Measurements from ENCODE around the gene HRH1.
A peak's percentile ranks its signal among the peaks of the same experiment; 100 is the strongest.
"Not testable (repeated sequence)": the region's sequence is repeated elsewhere in the genome, so short reads cannot be mapped to it uniquely, and the experiment has no call there.

Gene HRH1

DNA sequence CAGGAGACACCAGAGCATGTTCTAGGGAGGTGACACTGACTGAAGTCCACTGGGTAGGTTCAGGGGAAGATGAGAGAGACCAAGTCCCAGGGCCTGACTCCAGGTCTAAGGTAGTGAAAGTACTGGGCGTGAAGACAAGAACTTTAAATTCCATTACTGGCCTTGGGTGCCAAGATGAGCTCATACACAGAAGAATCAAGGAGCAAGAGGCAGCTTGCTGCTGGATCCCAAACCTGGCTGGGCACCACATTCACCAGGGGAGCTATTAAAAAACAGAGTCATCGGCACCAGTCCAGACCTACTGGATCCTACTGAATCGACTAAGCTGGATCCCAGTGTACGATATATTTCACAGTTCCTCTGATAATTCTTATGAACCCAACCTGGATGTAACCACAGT, 75.8 kb downstream of the HRH1 start:
- DNase-seq (ENCODE audit: extremely low spot score, insufficient read length, low read depth) (no peak), FAIRE-seq (no peak)

DNA sequence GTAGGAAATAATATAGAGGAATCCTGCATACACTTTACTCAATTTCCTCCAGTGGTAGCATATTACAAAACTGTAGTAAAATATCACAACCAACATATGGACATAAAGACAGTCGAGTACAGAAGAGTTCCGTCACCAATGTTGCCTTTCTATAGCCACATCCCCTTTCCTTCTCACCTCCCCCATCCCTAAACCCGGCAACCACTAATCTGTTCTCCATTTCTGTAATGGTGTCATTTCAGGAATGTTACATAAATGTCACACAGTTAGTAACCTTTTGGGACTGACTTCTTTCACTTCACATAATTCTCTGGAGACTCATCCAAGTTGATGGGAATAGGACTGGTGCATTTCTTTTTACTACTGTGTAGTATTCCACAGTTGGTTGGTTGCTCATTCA, 76.5 kb downstream of the HRH1 start:
- DNase-seq (ENCODE audit: extremely low spot score, insufficient read length, low read depth) (no peak), FAIRE-seq (no peak)

DNA sequence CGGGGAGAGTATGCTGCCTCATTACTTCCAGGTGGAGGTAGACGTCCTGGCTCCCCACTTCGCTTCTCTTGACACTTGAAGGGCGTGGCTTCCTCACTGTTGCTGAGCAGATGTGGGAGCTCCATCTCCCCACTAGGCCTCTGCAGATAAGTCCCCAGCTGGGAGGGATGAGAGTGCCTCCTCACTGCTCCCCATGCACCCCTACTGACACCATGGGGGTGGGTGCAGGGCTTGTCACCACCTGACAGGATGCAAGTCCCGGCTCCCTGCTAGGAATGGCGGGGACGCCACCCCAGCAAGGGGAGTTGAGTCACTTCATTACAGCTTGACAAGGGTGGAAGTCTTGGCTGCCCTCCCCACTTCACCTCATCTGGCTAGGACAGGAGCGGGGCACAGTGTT, 81.1 kb downstream of the HRH1 start:
- no peak for DNase-seq (ENCODE audit: extremely low spot score, insufficient read length, low read depth)
- no peak for FAIRE-seq

DNA sequence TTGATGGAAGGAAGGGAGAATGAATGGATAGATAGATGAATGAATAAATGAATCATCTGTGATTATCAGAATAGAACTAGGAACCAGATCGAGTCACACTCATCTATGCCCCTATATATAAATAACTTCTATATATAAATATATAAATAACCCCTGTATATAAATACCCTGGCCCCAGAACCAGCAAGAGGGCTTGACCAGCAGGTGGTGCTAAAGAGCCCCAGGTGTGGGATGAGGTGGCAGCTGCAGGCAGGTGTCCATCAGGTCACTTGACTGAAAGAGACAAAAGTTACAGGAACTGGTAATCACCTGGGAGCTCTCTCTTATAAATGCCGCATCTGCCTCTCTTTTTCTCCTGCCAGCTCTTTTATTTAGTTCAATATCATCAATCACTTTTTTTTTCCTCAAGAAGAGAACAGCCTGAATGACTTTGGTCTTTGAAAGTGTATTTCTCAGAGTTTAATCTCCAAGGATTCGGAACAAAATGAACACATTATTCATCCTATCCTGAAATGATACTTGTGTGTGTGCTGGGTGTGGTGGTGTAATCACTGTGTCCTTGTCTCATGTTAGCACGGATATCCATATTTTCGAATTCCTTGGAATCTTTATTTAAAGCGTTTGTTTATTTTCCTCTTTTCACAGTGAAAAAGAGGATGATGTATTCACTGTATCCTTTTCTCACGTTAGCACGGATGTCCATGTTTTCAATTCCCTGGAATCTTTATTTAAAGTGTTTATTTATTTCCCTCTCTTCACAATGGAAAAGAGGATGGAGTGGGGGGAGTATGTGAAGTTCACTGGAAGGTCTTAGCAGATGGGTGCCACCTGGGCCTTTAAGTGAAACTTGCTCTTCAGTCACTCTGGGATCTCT, 82.5 kb downstream of the HRH1 start:
- peak; percentile 38 for DNase-seq (ENCODE audit: extremely low spot score, insufficient read length, low read depth)
- peak; percentile 33 for FAIRE-seq

DNA sequence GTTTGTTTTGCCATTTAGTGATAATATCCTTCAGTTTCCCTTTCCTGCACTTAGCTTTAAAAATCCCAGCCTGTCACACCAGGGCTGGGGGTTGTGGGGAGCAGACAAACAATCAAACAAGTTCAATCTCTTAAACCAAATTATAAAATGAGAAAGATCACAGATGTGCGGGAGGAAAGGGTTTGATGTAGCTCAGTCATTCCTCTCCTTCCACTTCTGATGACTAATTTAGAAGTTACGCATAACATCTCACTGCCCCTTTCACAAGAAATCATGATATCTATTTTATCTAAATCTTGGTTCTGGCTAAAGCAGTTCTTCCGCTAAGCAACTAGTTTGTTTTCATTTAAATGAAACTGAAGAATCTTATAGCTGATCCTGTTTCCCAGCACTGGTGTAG, 83.8 kb downstream of the HRH1 start:
- DNase-seq (ENCODE audit: extremely low spot score, insufficient read length, low read depth): no peak
- FAIRE-seq: no peak

DNA sequence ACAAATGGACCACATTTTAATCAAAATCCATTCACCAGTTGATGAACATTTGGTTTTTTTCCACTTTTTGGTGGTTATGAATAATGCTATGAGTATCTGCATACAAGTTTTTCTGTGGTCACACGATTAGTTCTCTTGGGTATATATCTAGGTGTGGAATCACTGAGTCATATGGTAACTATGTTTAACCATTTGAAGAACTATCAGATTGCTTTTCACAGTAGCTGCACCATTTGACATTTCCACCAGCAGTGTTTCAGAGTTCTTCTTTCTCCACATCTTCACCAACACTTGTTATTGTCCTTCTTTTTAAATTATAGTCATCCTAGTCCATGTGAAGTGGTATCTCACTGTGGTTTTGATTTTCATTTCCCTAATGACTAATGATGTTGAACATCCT, 84.6 kb downstream of the HRH1 start:
- FAIRE-seq (no peak), DNase-seq (ENCODE audit: extremely low spot score, insufficient read length, low read depth) (no peak)

DNA sequence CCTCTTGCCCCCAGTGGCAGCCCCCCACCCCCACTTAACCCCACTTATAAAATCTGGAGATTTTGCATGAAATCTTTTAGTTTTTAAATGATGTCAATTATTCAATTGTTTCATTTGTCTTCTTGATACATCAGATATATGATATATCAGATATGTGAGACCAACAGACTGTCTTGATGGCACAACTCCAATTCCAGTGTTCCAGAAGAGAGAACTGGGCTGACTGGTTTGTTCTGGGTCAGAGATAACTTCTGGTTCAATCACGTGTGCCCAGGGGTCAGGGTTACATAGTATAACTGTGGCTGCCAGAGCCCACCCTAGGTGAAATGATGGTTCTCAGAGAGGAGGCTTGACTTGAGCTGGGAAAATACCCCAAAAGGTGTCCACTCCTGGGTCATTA, 85.5 kb downstream of the HRH1 start:
- DNase-seq (ENCODE audit: extremely low spot score, insufficient read length, low read depth) (no peak), FAIRE-seq (no peak)

DNA sequence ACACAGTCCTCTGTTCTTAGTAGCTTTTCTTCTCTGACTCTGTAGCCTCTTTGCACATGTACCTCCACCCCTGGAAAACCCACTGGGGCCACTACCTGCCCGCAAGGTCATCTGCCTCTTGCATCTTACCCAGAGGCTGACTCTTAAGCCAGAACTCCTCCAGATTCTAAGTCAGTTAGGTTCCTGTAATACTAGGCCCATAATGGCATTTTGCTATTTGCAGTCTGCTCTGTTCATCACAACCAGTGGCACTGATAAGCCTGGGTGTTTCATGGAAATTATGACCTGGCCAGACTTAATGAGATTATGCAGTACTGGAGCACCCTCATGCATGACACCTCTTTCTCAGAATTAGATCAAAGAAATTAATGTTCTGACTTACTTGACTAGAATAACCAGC, 86.2 kb downstream of the HRH1 start:
- FAIRE-seq (no peak), DNase-seq (ENCODE audit: extremely low spot score, insufficient read length, low read depth) (no peak)

DNA sequence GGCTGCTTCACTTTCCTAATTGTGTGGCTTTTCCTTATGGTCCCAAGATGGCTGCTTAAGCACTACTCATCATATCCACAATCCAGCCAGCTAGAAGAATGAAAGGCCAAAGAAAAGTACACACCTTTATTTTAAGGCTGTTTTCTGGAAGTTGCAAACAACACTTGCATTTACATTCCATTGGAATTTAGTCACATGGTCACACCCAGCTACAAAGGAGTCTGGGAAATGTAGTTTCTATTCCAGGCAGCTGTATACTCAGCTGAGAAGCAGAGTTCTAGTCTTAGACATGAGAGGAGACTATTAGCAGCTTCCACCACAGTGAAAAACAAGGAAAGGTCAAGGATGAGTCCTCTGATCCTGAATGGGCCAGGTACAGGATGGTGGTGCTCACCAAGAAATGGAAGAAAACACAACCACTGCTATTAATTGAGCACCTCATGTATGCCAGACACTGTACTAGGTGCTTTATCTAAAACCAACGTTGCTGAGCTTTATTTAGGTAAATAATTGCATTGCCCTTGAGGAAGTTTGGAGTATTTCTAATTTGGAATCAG, 89.9 kb downstream of the HRH1 start:
- no peak for DNase-seq (ENCODE audit: extremely low spot score, insufficient read length, low read depth)
- FAIRE-seq: no peak

DNA sequence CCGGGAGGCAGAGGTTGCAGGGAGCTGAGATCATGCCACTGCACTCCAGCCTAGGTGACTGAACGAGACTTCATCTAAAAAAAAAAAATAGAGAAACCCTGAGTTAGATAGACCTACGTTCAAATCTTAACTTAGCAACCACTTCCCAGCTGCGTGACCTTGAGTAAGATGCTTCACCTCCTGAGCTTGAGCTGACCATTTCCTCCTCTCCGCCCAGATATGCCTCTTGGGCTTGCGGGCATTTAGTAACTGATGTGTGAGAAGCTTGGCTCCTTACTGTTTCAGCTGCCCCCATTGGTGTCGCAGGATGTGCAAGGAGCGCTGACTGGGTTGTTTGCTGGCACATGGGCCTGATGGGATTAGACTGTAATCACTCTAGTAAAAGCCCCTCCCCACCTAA, 91.0 kb downstream of the HRH1 start:
- DNase-seq (ENCODE audit: extremely low spot score, insufficient read length, low read depth) (no peak), FAIRE-seq (no peak)

DNA sequence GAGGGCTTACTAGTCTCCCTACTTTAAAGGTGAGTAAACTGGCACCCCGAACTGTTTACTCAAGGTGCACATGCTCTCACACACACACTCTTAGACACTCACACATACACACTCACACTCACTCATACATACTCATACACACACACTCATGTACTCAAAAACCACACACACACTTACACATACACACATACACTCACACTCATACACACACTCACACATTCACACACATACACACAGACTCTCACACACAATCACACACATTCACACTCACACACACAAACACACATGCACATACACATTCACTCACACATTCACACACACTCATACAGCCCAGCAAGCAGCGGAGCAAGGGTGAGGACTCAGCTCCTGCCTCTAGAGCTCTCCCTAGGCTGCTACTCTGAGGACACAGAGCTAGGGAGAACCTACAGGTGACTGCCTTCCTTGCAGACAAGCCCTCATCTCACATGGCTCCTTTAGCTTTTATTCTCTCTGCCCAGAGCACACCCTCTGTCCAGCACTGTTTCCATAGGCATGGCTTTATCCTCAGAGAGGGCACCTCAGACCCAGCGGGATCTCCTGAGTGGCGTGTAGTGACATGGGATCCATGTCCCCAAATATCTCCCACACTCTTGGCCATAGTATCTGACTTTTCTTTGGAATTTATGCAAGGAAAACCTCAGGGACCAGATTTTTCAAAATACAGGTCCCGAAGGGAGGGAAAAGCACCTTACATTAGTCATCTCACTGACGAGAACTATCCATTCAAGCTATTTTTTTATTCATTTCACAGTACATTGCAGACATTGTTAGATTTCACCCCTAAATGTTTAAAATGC, 91.8 kb downstream of the HRH1 start:
- no peak for FAIRE-seq
- no peak for DNase-seq (ENCODE audit: extremely low spot score, insufficient read length, low read depth)

DNA sequence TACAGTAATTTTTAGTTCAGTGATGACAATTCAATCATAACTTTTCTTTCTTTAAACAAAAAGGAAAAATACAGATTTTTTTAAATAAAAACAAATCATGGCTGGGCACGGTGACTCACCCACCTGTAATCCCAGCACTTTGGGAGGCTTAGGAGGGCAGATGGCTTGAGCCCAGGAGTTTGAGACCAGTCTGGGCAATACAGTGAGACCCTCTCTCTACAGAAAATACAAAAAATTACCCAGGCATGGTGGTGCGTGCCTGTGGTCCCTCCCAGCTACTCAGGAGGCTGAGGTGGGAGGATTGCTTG, 92.3 kb downstream of the HRH1 start:
- DNase-seq (ENCODE audit: extremely low spot score, insufficient read length, low read depth) (no peak), FAIRE-seq (no peak)

DNA sequence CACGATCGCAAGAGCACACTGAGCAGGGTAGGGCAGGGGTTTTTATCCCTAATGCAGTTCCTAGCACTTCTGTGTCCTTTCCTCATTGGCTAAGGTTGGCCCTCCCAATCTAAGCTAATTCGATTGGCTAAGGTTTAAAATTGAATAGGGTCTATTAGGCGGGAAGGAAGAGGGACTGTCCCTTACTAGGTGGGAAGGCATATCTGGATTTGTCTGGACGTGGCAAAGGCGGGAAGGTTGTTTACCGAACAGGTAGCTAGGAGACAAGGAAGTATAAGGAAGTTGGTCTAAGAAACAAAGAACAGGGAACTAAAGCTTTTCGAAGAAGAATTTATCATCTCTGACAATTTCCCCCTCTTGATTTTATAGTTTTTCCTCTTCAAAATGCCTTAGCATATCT, 93.1 kb downstream of the HRH1 start:
- no peak for DNase-seq (ENCODE audit: extremely low spot score, insufficient read length, low read depth)
- FAIRE-seq: no peak

DNA sequence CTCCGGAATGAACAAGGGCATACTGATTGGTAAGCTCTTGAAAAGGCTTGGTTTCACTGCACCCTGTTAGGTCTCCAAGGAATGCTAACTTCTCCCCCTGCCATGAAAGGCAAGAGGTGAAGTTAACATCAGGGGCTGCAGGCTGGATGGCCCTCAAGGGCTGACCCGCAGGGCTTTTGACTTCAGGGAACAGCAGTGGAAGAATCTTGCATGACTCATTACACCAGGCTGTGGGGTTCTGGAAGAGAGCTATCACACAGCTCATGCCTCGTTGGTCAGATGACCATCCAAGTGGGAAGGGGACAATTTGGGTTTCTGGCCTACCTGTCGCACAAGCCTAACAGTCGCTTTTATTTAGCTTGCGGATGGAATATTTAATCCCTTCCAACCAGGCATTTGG, 94.3 kb downstream of the HRH1 start:
- FAIRE-seq: no peak

DNA sequence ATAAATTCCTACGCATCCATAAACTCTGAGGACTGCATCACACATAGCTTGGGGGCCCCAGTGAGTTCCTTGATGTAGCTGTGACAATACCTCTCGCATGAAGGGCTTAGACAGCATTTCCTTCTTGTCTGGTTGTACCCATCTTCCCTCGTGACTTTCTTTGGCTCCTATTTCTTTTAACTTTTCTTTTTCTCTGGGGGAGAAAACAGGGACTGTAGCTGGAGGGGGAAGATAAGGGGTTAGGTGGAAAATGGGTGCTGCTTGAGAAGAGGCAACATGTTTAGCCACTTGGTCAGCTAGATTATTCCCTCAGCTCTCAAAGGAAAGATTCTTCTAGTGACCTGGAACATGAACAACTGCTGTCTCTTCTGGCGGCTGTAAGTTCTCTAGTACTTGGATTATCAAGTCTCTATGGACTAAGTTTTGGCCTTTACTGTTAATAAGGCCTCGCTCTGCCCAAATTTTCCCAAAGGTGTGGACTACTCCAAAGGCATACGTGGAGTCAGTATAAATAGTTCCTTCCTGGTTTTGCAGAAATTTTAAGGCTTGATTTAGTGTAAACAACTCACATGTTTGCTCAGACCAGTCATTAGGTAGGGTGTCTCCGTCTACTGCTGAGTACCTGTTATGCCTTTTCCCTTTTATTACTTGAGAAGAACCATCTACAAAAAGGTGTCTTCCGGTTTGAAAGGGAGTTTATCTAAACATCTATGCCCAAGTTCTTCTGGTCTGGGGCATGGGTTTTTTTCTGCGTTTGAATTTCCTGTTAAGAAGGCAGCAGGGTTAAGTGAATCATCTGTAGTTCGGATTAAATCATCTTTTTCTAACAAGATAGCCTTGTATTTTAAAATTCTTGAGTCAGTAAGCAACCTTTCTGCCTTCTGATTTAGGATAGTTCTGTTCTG, 96.9 kb downstream of the HRH1 start:
- no peak for DNase-seq (ENCODE audit: extremely low spot score, insufficient read length, low read depth)
- FAIRE-seq: no peak

More for the DNA sequence above, 94.3 kb downstream of the HRH1 start:
- DNase-seq (ENCODE audit: extremely low spot score, insufficient read length, low read depth): no peak

DNA sequence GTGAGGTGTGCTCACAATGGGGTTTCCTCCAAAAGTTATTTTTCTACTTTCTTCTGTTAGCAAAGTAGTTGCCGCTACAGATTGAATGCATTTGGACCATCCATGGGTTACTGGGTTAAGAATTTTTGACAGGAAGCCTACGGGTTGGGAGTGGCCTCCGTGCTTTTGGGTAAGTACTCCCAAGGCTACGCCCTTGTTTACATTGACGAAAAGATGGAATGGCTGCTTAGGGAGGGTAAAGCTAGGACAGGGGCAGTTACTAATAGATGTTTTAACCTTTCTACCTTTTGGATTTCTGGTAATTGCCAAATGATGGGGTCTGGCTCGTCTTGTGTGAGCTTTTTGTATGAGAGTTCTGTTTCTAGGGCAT, 97.5 kb downstream of the HRH1 start:
- FAIRE-seq (no peak), DNase-seq (ENCODE audit: extremely low spot score, insufficient read length, low read depth) (no peak)

DNA sequence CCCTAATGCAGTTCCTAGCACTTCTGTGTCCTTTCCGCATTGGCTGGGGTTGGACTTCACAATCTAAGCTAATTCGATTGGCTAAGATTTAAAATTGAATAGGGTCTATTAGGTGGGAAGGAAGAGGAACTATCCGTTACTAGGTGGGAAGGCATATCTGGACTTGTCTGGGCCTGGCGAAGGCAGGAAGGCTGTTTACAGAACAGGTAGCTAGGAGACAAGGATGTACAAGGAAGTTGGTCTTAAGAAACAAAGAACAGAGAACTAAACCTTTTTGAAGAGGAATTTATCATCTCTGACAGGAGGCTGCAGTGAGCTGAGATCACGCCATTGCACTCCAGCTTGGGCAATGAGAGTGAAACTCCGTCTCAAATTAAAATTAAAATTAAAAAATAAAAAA, 100.6 kb downstream of the HRH1 start:
- FAIRE-seq: no peak

DNA sequence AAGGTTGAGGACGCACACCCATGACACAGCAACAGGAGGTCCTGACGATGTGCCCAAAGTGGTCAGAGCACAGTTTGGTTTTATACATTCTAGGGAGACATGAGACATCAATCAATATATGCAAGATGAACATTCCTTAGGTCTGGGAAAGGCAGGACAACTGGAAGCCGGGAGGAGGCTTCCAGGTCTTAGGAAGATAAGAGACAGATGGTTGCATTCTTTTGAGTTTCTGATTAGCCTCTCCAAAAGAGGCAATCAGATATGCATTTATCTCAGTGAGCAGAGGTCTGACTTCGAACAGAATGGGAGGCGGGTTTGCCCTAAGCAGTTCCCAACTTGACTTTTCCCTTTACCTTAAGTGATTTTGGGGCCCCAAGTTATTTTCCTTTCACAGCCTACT, 101.2 kb downstream of the HRH1 start:
- FAIRE-seq; DNase-seq (ENCODE audit: extremely low spot score, insufficient read length, low read depth): not testable (repeated sequence)

More for the DNA sequence above, 100.6 kb downstream of the HRH1 start:
- DNase-seq (ENCODE audit: extremely low spot score, insufficient read length, low read depth): no peak

DNA sequence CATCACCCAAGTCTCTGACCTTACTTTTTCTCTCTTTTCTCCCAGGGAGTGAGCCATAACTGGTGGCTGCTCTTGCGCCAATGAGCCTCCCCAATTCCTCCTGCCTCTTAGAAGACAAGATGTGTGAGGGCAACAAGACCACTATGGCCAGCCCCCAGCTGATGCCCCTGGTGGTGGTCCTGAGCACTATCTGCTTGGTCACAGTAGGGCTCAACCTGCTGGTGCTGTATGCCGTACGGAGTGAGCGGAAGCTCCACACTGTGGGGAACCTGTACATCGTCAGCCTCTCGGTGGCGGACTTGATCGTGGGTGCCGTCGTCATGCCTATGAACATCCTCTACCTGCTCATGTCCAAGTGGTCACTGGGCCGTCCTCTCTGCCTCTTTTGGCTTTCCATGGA, 104.7 kb downstream of the HRH1 start:
- FAIRE-seq (no peak), DNase-seq (ENCODE audit: extremely low spot score, insufficient read length, low read depth) (no peak)

DNA sequence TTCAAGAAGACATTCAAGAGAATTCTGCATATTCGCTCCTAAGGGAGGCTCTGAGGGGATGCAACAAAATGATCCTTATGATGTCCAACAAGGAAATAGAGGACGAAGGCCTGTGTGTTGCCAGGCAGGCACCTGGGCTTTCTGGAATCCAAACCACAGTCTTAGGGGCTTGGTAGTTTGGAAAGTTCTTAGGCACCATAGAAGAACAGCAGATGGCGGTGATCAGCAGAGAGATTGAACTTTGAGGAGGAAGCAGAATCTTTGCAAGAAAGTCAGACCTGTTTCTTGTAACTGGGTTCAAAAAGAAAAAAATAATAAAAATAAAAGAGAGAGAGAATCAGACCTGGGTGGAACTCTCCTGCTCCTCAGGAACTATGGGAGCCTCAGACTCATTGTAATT, 106.2 kb downstream of the HRH1 start:
- FAIRE-seq (no peak), DNase-seq (ENCODE audit: extremely low spot score, insufficient read length, low read depth) (no peak)
